BJ (cell line): Measurements from ENCODE around the gene TNIP1. TPM values are rescaled to one million over a fixed set of nuclear protein-coding genes. Genes with fewer than 3 reads are reported as not detected.

Experiments used
- CTCF ChIA-PET: fragments of 350-600 bp; formaldehyde crosslinking; extraction: SDS; loops from one replicate; lab custom pipeline; 2021; ENCODE audit warnings: antibody characterized with exemption, inconsistent platforms; lab: Yijun Ruan, JAX
- POLR2A ChIA-PET: fragments of 300-600 bp; sonication (Branson Sonifier 250); formaldehyde crosslinking; extraction: SDS; loops from one replicate; lab custom pipeline; 2021; ENCODE audit warnings: antibody characterized with exemption; lab: Charles Lee
- DNase-seq: peaks from one replicate; pipeline ENCODE4 v3.0.0-alpha.2; 2011; ENCODE audit warnings: low read depth
- H3K27me3 ChIP-seq: 2 replicates; pipeline ENCODE4 v1.6.0; 2011; ENCODE audit warnings: low read length; ENCODE audit not compliant: control insufficient read depth, insufficient read depth
- H3K36me3 ChIP-seq: 2 replicates; pipeline ENCODE4 v1.5.1; 2011; ENCODE audit warnings: low read length; ENCODE audit not compliant: control insufficient read depth, insufficient read depth
- H3K4me3 ChIP-seq: 2 replicates; pipeline ENCODE4 v1.5.1; 2011; ENCODE audit warnings: low read depth, mild to moderate bottlenecking, control low read depth, low read length
- CTCF ChIP-seq: IDR thresholded peaks from 2 replicates; pipeline ENCODE4 v1.5.1; 2011; ENCODE audit warnings: low read depth, mild to moderate bottlenecking, control low read depth, inconsistent platforms, low read length, moderate library complexity; ENCODE audit not compliant: insufficient read depth
- polyA plus RNA-seq: library from polyadenylated mRNA; depleted of rRNA; stranded (reverse); fragments of >200 nt; gene quantifications from 2 replicates; pipeline ENCODE4 v1.2.3, GENCODE V29; 2011; rRNA removed

Gene TNIP1
- polyA plus RNA-seq, 1 experiment: 80.8 TPM

DNA sequence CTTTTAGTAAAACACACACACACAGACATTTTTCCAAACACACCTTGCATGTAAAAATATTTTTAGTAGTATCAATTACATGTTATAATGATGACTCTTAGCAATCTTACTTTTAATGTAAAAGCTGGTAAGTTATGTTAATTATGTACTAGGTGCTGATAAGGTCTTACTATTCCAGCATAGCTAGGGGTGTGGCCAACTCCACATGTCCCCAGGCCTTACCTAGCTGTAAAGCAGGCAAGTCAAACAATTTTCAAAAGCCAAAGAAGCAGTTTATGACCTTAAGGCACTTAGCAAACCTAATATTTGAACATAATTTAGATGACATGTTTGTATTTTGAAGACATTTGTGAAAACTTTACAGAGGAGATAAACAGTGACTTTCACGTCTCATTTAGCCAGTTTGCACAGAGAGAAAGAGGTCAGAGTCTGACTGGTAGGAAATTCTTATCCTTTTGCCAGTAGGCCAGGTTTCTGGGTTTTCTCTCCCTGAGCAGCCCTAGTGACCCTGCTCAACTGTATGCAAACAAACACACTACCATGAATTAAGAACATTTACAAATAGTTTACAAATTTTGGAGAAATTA, 86.9 kb downstream of the TNIP1 start:
- ChIA-PET CTCF (interaction anchor here (1.2 kb wide), 1 partner anchor 8 kb away, joined by 4 read pairs; no protein-coding TSS in a partner anchor), POLR2A (no interaction called here)
- Histone ChIP-seq H3K27me3 (no peaks in the 10 kb centered on the region), H3K36me3 (no peaks in the 10 kb centered on the region), H3K4me3 (no peak overlapping the region)
- DNase-seq: no peak
- TF ChIP-seq CTCF: no peak

GRCh38 chr5:150993422-150993821, 87.4 kb downstream of the TNIP1 start:
- no peak for TF ChIP-seq CTCF
- POLR2A ChIA-PET: no interaction called here
- no peak for DNase-seq
- Histone ChIP-seq H3K4me3 (no peak overlapping the region), H3K27me3 (no peaks in the 10 kb centered on the region), H3K36me3 (no peaks in the 10 kb centered on the region)
- CTCF ChIA-PET: interaction anchor here (1.2 kb wide), 1 partner anchor 9 kb away, joined by 4 read pairs; no protein-coding TSS in a partner anchor

- no peak for TF ChIP-seq CTCF
- ChIA-PET CTCF (no interaction called here), POLR2A (no interaction called here)
These were observed 88.1 kb downstream of the TNIP1 start for GRCh38 chr5:150992705-150993104.

GRCh38 chr5:150989695-150990094, 91.1 kb downstream of the TNIP1 start:
- TF ChIP-seq CTCF: no peak
- Histone ChIP-seq H3K4me3 (no peak overlapping the region), H3K36me3 (no peaks in the 10 kb centered on the region), H3K27me3 (no peaks in the 10 kb centered on the region)
- ChIA-PET POLR2A (no interaction called here), CTCF (interaction anchor here (0.5 to 0.9 kb wide), 4 partner anchors 10 to 125 kb away, joined by 3 to 4 read pairs (median 3); no protein-coding TSS in a partner anchor)
- DNase-seq: no peak

More at GRCh38 chr5:150992705-150993104, 88.1 kb downstream of the TNIP1 start:
- no peak overlapping the region for H3K4me3 ChIP-seq
- H3K27me3 ChIP-seq: no peaks in the 10 kb centered on the region
- no peaks in the 10 kb centered on the region for H3K36me3 ChIP-seq
- DNase-seq: no peak

GRCh38 chr5:150987746-150988145, 93.1 kb downstream of the TNIP1 start:
- Histone ChIP-seq H3K4me3 (no peak overlapping the region), H3K27me3 (no peaks in the 10 kb centered on the region), H3K36me3 (no peaks in the 10 kb centered on the region)
- TF ChIP-seq CTCF: no peak
- POLR2A ChIA-PET: no interaction called here
- DNase-seq: no peak
- CTCF ChIA-PET: no interaction called here

Other genes starting within 250 kb of the TNIP1 start
- not detected in 2 replicates for gene IRGM, start 234.5 kb downstream of the TNIP1 start, polyA plus RNA-seq
- 2.6 and 4.8 TPM in 2 replicates for gene ZNF300, start 176.1 kb downstream of the TNIP1 start, polyA plus RNA-seq
- 2.8 and 3.8 TPM in 2 replicates for gene GPX3, start 60.4 kb downstream of the TNIP1 start, polyA plus RNA-seq
- 479 and 528 TPM in 2 replicates for gene ANXA6, start 76.7 kb upstream of the TNIP1 start, polyA plus RNA-seq
- 0.93 and 1.0 TPM in 2 replicates for gene CCDC69, start 143.1 kb upstream of the TNIP1 start, polyA plus RNA-seq
- 11.5 and 12.7 TPM in 2 replicates for gene GM2A, start 172.2 kb upstream of the TNIP1 start, polyA plus RNA-seq
- not detected in 2 replicates for gene SLC36A3, start 222.7 kb upstream of the TNIP1 start, polyA plus RNA-seq